Stimulated activated CD4-positive, alpha-beta T cell treated with anti-CD3 and anti-CD28 coated beads, Interleukin-4, amount 100 ng/mL, for 24 hours (primary cell): ENCODE measurements around the gene PIK3C3.
"Not testable (repeated sequence)": the region's sequence is repeated elsewhere in the genome, so short reads cannot be mapped to it uniquely, and the experiment has no call there.

Source experiments
- DNase-seq: peaks from one replicate; pipeline ENCODE4 v3.0.0-alpha.2; 2020

The PIK3C3 gene

DNA sequence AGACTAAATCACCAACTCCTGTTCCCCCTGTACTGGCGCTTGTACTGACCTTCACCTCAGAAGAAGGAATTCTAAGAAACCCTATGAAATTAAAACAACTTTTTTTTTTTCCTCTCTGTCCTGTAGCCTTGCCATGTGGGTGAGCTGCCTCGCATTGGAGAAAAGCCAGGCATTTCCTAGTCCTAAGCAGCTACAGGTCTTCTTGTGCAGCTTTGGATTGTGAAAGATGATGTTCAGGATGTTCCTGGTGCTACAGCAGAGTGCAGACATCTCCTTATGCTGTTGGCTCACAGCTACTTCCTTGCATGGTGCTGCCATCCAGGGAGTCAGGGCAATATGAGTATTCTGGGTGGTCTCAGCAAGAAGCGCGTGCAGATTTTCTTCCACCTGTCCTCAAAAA, 11.9 kb downstream of the PIK3C3 start:
- DNase-seq, result no peak

DNA sequence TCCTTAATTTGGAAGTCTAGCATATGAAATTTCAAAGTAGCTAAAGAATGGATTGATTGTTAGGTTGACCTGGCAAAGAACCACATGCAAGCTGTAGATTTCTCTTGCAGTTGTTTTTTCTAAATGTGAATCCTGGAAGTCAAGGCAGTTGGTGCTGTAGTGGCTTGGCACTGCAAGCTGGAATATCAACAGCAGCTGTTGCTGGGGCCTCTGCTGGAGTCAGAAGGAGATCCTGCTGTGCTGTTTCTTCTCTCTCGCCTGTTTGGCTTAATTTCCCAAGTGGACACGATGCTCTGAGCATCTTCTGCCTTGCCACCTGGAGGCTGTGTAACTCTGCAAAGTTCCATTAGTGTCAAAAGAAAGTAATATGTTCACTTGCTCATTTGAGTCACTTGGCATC, 12.6 kb downstream of the PIK3C3 start:
- DNase-seq, result no peak

DNA sequence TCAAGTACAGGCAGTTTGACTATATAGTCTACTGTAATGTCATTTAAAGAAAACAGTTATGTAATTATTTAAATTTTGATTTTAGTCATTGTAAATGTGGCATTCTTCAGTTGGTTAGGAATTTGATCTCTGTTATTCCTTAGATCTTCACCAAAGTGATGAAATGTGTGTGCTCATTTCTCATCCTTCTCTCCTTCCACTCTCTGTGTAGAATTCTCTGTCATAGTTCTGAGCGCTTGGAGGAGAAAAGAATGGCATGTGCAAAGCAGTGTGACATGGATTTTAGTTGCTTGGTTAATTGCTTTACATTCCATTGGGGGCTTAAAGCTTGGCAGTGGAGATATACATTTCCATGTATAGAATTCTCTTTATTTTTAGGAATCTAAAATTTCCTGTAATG, 14.8 kb downstream of the PIK3C3 start:
- DNase-seq, result no peak

DNA sequence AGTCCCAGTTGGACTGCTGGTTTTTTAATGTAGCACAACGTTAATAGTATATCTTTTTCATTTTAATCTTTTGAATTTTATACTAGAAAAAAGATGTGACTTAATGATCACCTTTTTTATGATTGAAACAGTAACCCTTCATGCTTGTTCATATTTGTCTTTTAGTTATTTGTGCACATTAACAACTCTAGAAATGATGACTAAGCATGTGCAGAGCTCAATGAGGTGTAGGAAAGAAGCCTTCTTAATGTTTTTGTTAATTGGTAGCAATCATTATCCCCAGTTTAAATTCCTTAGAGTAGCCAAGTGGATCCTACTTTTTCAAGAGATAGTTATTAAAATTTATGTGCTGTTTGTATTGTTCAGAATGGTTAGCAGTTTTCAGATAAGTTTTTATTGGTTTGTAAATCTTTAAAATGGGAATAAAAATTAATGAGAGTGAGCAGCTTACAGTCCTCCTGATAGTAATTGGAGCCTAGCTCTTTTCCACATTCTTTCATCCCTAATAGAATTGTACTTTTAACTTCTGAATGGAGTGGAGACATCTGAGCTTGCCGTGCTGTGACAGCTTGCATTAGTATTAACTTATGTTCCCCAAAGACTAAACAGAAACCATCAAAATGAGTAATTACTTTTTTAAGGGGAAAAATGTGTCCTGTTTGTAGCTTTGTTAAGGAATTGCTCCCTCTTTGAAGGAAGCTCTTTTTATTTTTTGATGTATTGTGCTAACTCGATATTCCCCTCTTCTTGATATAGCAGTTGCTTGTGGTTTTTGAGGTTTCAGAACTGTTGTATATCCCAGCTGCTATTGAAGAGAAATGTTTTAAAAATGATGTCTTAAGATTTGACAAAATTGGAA, 17.3 kb downstream of the PIK3C3 start:
- no peak for DNase-seq

DNA sequence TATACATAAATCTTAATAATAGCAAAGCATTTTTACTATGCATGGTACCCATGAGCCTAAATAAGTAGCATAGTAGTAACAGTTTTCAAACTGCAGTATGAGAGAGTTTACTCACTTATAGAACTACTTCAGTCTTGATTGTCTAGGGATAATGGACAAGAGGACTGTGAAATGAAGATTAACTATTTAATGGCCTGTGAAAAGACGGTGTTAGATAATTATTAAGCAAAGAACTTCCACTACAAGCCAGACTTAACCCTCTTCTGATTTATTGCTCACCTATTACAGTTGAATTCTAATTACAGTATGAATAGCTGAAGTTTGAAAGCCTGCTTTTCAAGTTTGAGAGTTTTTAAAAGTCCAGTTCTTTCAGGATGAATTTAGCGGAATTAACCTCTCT, 18.9 kb downstream of the PIK3C3 start:
- no peak for DNase-seq

DNA sequence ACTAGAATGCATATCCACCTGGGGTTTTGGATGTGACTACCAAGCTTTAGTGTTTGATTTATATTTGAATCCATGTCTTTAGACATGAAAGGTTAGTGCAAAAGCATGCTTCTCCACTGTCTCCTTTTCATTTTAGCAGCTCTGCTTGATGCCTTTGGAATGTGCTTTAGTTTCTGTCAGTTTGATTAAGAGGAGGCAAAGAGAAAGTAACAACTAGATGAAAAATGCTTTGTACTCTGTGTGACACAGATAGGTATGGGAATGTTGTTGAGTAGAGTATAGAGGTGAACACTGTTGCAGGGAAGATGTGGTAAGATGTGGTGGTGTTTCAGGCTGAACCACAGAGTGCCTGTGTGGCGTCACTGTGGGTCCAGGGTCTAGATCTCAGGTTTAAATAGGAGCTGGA, 19.8 kb downstream of the PIK3C3 start:
- no peak for DNase-seq

DNA sequence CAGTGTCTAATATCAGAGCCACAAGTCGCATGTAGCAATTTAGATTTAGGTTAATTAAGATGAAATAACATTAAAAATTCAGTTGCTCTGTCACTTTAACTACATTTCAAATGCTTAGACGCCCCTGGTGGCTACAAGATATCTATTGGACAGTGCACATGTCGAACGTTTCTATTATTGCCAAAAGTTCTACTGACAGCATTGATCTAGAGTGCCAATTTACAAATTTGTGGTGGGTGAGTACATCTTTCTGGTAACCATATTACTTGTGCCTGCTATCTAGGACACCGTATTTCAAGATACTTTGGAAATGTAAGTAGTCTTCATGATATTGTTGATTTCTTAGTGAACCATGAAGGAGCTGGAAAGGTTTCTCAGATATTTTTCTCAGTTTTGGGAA, 20.2 kb downstream of the PIK3C3 start:
- no peak for DNase-seq

DNA sequence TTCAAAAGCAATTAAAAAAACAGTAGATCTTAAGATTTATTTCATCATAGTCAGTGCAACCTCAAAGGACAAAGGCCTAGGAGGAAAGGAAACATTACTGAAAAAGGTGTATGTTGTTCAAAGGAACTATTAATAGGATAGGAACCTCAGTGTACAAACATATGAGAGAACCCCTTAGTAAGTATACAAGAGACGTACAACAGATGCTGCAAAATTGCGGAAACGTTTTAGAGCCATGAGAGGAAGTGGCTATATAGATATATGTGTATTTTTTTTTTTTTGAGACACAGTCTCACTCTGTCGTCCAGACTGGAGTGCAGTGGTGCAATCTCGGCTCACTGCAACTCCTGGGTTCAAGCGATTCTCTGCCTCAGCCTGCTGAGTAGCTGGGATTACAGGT, 22.2 kb downstream of the PIK3C3 start:
- DNase-seq, result no peak

DNA sequence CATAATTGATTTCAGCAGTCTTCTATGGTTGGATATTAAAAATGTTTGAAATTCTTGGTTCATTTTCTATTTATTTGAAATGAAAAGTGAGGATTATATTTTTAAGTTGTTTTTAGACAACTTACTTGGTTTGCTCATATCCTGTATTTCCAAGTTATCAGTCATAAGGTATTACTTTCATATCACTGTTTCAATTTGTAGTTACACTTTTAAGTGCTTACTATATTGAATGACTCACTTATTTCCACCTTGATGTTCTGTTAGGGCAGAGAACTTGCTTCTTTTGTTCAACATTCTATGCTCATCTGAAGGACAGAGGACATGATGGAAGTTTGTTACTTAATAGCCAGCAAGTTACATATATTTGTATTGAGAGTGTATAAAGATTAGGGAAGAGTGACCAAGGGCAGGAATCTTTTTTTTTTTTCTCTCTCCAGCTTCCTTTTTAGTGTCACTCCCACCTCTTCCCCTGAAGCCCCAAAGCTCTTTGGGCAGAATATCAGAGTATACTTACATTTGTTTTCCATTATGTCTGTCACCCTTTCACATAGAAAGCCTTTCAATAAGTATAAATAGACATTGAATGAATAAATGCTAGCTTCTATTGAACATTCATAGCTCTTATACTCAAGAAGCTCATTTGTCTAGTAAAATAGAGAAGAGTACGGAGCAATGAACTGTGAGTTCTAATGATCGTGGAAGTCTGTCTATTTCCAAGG, 28.1 kb downstream of the PIK3C3 start:
- no peak for DNase-seq

DNA sequence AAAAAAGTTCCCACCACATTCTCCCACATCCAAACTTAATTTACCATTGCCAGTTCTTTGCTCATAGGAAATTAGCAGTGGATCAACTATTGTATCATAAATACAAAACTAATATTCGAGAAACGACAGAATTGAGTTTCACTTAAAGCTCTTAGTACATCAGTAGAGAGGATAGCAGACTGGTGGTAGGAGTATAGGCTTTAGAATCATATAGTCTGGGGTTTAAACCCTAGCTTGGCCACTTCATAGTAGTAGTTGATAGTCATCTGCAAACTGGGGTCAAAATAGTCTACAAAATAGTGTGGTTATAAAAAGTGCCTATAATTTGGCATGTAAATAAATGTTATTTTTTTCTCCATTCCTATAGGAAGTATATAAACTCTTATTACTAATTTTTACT, 30.9 kb downstream of the PIK3C3 start:
- DNase-seq, result no peak

DNA sequence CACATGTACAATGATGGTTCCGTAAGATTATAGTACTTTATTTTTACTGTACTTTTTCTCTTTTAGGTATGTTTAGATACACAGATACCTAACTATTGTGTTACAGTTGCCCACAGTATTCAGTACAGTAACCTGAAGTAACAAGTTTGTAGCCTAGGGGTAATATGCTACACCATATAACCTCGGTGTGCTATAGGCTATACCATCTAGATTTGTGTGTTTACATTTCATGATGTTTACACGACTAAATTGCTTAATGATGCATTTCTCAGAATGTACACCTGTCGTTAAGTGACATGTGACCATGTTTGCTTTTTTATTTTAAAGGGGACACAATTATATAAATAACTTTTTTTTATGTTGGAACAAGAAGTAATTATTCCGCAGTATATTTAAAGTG, 34.5 kb downstream of the PIK3C3 start:
- no peak for DNase-seq

DNA sequence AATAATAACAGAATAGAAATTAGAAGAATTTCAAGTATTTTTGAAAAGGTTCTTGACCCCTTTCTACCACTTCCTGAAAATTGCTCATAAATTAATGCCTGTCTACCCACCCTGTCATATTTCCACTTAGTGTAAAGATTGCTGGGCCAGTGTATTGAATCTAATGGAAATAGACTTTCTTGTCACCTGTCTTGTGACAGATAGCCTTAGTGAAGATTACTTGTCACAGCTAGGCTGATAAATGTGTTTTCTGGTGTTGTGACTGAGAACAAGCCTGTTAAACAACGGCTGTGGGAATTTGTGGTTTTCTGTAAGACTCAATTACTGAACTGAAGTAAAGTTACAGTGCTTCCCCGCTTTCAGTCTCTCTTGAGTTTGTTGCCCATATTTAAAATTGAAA, 37.0 kb downstream of the PIK3C3 start:
- no peak for DNase-seq

DNA sequence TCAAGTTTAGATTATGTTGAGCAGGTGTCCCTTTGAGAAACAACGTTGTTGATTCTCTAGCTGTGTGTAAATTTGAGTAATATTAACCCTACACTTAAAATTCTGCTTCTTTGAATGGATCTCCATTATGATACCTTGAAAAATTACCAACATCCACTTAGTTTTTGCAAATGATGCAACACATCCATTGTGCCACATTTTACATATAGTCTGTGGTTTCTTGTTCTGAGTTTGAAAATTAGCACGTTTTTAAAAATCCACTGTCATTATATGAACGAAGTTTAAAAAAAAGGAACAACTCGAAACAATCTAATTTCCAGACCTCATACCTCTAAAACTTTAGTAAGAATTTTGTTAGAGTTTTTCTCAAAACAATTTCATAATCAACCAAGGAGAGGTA, 37.7 kb downstream of the PIK3C3 start:
- DNase-seq, result no peak

DNA sequence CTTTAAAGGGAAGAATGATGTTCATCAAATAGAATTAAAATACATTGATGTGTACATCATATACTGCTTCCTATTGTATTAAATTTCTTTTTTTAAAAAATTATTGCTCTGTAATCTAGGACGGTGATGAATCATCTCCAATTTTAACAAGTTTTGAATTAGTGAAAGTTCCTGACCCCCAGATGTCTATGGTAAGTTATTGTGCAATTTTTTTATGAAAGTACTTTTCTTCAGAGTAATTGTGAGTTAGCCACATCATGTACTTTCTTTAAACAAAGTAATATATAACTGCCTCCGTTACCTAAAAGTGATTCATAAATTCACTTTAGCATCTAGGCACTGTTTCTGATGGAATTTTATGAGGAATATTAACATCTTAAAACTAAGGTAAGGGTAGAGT, 38.1 kb downstream of the PIK3C3 start:
- no peak for DNase-seq

DNA sequence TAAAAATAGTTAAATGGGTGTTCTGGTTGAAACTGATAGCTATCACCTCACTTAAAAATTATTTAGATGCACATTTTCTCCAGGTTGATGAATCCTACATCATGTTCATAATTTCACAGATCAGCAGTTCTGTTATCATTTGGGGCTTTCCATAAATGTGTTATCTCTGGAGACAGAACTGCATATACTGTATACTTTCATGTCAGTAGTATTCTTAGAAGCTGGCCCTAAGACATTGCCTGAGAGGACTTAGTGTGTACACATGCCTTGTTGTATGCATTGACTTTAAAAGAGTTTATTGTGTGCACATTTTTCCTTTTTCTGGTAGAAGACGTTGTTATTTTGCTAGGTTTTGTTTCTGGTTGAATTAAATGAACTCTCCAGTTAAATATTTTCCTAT, 41.0 kb downstream of the PIK3C3 start:
- DNase-seq, result no peak

DNA sequence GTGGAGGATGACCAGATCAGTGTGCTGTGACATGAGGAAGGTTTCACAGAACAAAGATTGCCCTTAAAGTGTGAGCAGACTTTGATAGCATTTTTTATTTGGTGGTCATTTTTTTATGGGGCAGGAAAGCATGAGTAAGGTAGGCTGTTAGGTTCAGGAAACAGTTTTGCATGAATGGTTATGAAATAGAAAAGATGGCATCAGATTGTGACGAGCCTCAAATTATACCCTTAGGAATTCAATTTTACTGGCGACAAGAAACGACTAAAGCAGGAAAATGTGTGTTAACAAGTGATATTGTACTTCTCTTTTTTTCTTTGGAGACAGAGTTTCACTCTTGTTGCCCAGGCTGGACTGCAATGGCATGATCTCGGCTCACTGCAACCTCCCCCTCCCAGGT, 44.7 kb downstream of the PIK3C3 start:
- DNase-seq, result no peak

DNA sequence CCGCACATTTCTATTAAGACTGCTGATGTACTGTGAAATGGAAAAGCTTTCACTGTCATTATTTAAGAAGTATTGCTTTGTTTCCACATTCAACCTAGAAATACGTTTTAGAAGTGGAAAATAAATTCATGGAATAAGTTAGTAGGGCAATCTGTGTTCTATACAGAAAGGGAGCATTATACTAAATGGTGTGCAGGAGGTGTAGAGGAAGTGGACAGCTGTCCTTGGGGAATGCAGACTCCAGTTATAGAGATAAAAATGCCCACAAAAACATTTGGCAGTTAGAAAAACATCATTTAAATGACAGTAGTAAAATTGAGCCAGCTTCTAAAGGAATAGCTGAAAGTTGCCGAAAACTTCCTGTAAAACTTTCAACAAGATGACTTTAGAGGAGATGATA, 46.8 kb downstream of the PIK3C3 start:
- no peak for DNase-seq

DNA sequence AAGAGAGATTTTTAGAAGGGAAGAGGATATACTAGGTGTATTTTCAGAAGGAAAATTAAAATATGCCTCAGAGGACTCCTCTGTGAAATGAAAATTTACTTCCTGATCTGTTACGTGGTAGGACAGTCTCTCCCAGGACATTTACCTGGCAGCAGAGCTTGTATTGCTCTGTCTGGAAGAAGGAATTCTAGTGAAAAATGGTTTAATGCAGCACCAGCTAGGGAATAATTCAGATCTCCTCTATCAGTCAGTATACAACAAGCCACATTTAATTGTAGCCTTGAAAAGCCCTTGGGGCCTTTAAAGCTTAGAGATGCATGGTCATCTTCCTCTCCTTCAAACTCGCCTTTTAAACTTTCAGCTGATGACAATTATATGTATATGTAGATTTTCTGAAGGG, 49.6 kb downstream of the PIK3C3 start:
- DNase-seq, result no peak

DNA sequence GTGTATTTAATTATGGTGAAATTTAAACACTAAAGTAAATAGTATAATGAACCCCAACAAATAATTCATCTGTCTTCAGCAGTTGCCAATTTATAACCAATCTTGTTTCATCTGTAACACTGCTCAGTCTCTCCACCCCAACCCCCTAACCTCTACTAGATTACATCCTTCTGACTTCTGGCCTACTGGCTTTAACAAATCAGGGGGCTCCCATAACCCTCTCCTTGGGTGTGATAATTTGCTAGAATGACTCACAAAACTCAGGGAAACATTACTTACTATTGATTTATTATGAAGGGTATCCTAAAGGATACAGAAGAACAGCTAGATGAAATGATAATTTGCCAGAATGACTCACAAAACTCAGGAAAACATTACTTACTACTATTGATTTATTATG, 50.7 kb downstream of the PIK3C3 start:
- no peak for DNase-seq

DNA sequence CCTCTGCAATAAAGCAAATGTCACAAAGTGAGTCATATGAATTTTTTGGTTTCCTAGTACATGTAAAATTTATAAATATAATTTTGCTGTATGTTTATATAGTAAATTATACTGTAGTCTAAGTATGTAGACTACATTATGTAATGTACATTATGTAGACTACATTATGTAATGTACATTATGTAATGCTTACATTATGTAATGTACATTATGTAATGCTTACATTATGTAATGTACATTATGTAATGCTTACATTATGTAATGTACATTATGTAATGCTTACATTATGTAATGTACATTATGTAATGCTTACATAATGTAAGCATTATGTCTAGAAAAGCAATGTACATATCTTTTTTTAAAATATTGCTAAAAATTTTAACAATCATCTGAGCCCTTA, 54.4 kb downstream of the PIK3C3 start:
- not testable (repeated sequence) for DNase-seq

DNA sequence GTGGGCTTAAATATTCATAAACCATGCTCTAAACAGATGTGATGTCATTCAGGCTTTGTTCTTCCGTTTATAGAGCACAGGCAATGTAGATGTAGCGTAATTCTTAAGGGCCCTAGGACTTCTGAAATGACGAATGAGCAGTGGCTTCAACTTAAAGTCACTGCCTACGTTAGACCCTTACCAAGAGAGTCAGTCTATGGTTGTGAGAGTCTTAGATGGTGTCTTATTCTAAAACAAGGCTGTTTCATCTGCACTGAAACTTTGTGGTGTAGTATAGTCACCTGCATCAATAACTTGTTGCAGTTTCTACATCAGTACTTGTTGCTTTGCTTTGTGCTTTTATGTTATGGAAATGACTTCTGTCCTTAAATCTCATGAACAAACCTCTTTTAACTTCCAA, 56.0 kb downstream of the PIK3C3 start:
- DNase-seq, result no peak

DNA sequence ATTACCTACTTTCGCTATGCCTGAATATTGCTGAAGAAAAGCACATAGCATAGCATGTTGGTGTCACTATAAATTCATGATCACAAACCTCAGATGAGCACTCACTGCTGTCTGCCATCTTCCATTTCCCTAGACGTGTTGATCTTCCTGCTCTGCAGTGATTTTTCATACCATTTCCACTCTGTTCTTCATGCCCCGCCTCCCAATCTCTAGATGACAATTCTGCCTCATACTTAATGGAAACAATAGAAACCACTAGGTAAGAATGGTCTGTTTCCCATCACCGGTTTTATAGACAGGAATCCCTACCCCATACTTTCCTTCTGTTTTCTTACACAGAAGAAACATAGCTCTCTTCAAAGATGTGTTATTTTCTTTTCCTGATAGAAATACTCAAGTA, 63.8 kb downstream of the PIK3C3 start:
- no peak for DNase-seq

DNA sequence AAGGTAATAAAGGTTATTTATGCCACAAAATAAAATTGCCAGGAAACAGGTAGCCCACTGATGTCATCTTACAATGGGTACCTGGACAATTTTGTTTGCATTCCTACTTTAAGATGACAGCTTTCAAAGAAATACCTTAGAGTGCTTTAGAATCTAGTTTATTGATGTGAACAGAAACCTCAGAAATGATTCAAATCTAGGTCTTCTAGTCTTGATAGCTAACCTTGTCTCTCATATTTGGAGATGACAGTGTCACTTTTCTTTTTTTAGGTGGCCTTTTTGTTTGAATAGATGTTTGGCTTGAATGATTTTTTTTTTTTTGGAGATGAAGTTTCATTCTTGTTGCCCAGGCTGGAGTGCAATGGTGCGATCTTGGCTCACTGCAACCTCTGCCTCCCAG, 69.1 kb downstream of the PIK3C3 start:
- no peak for DNase-seq

DNA sequence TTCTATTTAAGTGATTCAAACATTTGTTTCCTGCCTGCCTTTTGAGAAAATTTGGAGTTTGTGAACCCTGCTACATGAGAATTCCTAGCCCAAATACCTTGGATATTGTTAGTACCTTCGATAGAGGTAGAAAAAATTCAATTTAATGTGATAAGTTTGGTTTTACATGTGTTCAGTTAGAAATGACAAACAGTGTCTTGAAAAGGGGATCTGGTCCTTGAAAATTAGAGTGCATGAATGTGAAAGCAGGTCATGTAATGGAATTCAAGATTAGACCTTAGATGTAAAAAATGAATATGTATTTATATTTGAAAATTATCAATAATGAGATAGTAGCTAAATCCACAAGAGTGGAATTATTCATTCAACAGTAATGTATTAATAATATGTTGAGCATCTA, 70.5 kb downstream of the PIK3C3 start:
- DNase-seq, result no peak
